ENCODE measurements around the gene HUNK.

HUNK gene

GRCh38 chr21:32004291-32004690, 131.5 kb downstream of the HUNK start:
- no peak for TF ChIP-seq CTCF (IDR thresholded peaks at IDR 0.05)
- no peaks in the 10 kb centered on the region for H3K9me3 ChIP-seq

DNA sequence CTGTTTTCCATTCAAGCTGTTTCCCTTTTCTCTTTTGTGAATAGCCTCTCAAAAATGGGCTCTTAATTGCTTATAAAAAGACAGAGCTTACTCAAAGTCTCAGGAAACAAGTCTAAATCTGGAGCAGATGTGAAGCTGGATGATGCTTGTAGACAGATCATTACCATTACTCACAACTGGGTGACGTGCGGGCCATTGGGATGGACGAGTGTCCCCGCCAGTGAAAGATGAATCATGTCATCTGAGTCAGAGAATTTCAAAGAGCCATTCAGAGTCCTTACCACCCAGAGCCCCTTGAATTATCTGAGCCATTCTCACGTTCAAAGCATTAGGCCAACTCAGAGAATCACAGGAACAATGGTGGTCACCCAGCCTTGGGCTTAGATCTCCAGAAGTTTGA, 134.6 kb downstream of the HUNK start:
- no peaks in the 10 kb centered on the region for H3K36me3 ChIP-seq
- no peak overlapping the region for H3K4me3 ChIP-seq (ENCODE audit: low read depth in 1 of 2, low read length in 1 of 2)
- H3K9me3 ChIP-seq = no peaks in the 10 kb centered on the region
- no peak for TF ChIP-seq CTCF (IDR thresholded peaks at IDR 0.05)
- H3K27ac ChIP-seq = no peak overlapping the region
- H3K27me3 ChIP-seq = no peaks in the 10 kb centered on the region
- no peaks in the 10 kb centered on the region for H3K4me1 ChIP-seq (ENCODE audit: control insufficient read depth in 1 of 2, insufficient read depth in 1 of 2, low read depth in 1 of 2, low read length in 1 of 2)

More at GRCh38 chr21:32004291-32004690, 131.5 kb downstream of the HUNK start:
- Histone ChIP-seq H3K4me3 (ENCODE audit: low read depth in 1 of 2, low read length in 1 of 2) (no peak overlapping the region), H3K4me1 (ENCODE audit: control insufficient read depth in 1 of 2, insufficient read depth in 1 of 2, low read depth in 1 of 2, low read length in 1 of 2) (no peaks in the 10 kb centered on the region), H3K27ac (no peak overlapping the region), H3K27me3 (no peaks in the 10 kb centered on the region), H3K36me3 (no peaks in the 10 kb centered on the region)

DNA sequence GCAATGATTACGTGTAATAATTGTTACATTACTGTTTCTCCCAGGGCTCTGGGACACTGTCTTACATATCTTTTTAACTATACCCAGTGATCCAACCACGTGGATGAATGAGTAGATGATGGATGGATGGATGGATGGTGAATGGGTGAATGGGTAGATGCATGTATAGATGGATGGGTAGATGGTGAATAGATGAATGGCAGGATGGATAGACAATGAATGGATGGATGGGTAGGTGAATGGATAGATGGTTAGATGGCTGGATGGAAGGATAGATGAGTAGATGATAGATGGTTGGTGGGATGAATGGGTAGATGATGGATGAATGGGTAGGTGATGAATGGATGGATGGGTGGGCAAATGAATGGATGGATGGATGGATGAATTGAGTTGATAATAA, 135.9 kb downstream of the HUNK start:
- TF ChIP-seq CTCF (IDR thresholded peaks at IDR 0.05) = no peak
- Histone ChIP-seq H3K4me3 (ENCODE audit: low read depth in 1 of 2, low read length in 1 of 2) (no peak overlapping the region), H3K36me3 (no peaks in the 10 kb centered on the region)

DNA sequence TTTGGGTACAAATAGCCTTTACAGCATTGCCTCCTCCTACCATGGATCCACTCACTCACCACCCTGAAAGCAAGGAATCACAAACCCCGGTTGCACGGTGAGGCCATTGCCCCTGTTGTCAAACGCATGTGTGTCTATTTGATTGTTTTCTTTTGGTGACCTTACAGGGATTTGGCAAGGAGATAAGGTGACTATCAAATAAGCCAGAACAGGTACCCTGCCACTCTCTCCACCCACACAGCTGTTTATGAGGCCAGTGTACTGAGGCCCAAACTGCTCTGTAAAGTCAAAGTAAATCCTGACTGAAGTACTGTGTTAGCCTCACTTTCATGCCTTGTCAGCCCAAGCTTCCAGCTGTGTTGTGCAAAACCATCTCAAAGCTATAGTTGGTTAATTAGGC, 136.4 kb downstream of the HUNK start:
- Histone ChIP-seq H3K4me1 (ENCODE audit: control insufficient read depth in 1 of 2, insufficient read depth in 1 of 2, low read depth in 1 of 2, low read length in 1 of 2) (no peaks in the 10 kb centered on the region), H3K27ac (no peak overlapping the region), H3K36me3 (no peaks in the 10 kb centered on the region), H3K9me3 (no peaks in the 10 kb centered on the region), H3K4me3 (ENCODE audit: low read depth in 1 of 2, low read length in 1 of 2) (no peak overlapping the region), H3K27me3 (no peaks in the 10 kb centered on the region)
- TF ChIP-seq CTCF (IDR thresholded peaks at IDR 0.05) = no peak

More for the DNA sequence above, 135.9 kb downstream of the HUNK start:
- Histone ChIP-seq H3K4me1 (ENCODE audit: control insufficient read depth in 1 of 2, insufficient read depth in 1 of 2, low read depth in 1 of 2, low read length in 1 of 2) (no peaks in the 10 kb centered on the region), H3K27ac (no peak overlapping the region), H3K9me3 (no peaks in the 10 kb centered on the region), H3K27me3 (no peaks in the 10 kb centered on the region)

DNA sequence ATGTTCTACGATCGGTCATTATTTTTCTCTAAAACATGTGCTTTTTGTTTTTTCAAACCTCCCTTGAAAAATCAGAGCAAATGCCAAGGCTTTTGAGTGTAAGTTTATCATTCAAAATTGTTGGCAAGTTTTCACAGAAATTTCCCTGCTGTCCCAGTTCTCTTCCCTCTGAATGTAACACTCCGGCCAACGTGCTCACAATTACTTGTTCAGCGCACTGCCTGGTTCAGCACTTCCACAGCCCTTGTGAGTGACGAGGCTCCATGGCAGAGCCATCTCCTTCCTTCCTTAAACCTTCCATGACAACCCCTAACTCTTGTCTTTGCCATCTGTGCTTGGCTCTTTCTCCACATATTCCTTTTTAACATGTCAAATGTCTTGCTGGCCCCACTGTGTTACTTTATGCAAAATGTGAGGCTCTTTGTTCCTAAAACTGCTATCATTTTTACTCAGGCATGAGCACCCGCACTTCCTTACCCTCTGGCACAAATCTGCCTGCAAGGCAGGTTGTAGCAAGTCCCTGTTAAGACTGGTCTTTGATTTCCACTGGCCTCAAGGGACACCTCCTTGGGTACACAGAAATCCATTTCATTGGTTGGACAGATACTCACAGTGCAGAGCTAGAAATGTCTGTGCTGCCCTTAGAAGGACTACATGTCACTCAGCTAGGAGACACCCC, 142.8 kb downstream of the HUNK start:
- TF ChIP-seq CTCF (IDR thresholded peaks at IDR 0.05) = no peak
- H3K9me3 ChIP-seq = no peaks in the 10 kb centered on the region
- no peaks in the 10 kb centered on the region for H3K36me3 ChIP-seq
- no peak overlapping the region for H3K27ac ChIP-seq
- H3K4me1 ChIP-seq (ENCODE audit: control insufficient read depth in 1 of 2, insufficient read depth in 1 of 2, low read depth in 1 of 2, low read length in 1 of 2) = no peaks in the 10 kb centered on the region
- H3K4me3 ChIP-seq (ENCODE audit: low read depth in 1 of 2, low read length in 1 of 2) = no peak overlapping the region
- no peaks in the 10 kb centered on the region for H3K27me3 ChIP-seq
